NCI-H2081 treated with DMSO at 0.1 percent for 48 hours (cell line): ENCODE data around the gene TSPAN18.

Source experiments
- DNase-seq: peaks from one replicate; lab custom pipeline; 2025; lab: John Stamatoyannopoulos, UW

TSPAN18 gene

GRCh38 chr11:44889266-44889665 is 162.5 kb downstream of the TSPAN18 start:
- no peak for DNase-seq

GRCh38 chr11:44892843-44893242 is 166.1 kb downstream of the TSPAN18 start:
- no peak for DNase-seq

- DNase-seq = no peak
Observed at GRCh38 chr11:44893308-44893822, 166.6 kb downstream of the TSPAN18 start.

- DNase-seq = peak; percentile 52
Observed at GRCh38 chr11:44893846-44894617, 167.3 kb downstream of the TSPAN18 start.

GRCh38 chr11:44899959-44900358 is 173.2 kb downstream of the TSPAN18 start:
- DNase-seq = no peak

GRCh38 chr11:44901120-44901633 is 174.4 kb downstream of the TSPAN18 start:
- DNase-seq = no peak

- no peak for DNase-seq
Observed at GRCh38 chr11:44901786-44902185, 175.0 kb downstream of the TSPAN18 start.

GRCh38 chr11:44903035-44903434 is 176.3 kb downstream of the TSPAN18 start:
- DNase-seq = no peak

GRCh38 chr11:44903518-44903917 is 176.8 kb downstream of the TSPAN18 start:
- no peak for DNase-seq

GRCh38 chr11:44904261-44905020 is 177.7 kb downstream of the TSPAN18 start:
- no peak for DNase-seq

- no peak for DNase-seq
Observed at GRCh38 chr11:44905131-44905866, 178.5 kb downstream of the TSPAN18 start.

GRCh38 chr11:44906649-44907048 is 179.9 kb downstream of the TSPAN18 start:
- no peak for DNase-seq

- no peak for DNase-seq
Observed at GRCh38 chr11:44909557-44909956, 182.8 kb downstream of the TSPAN18 start.

GRCh38 chr11:44910591-44910990 is 183.8 kb downstream of the TSPAN18 start:
- DNase-seq = no peak

- peak; percentile 60 for DNase-seq
Observed at GRCh38 chr11:44911029-44911814, 184.5 kb downstream of the TSPAN18 start.

- DNase-seq = no peak
Observed at GRCh38 chr11:44912270-44912987, 185.7 kb downstream of the TSPAN18 start.

GRCh38 chr11:44913502-44913901 is 186.7 kb downstream of the TSPAN18 start:
- DNase-seq = no peak

- DNase-seq = no peak
Observed at GRCh38 chr11:44914105-44914504, 187.3 kb downstream of the TSPAN18 start.

GRCh38 chr11:44915004-44915403 is 188.2 kb downstream of the TSPAN18 start:
- DNase-seq = no peak

- no peak for DNase-seq
Observed at GRCh38 chr11:44915621-44916020, 188.9 kb downstream of the TSPAN18 start.

- no peak for DNase-seq
Observed at GRCh38 chr11:44916331-44916730, 189.6 kb downstream of the TSPAN18 start.
